K562 (cell line): ENCODE data around the gene AIG1. TPM values are rescaled to one million over a fixed set of nuclear protein-coding genes. Genes with fewer than 3 reads are reported as not detected.
A peak's percentile ranks its signal among the peaks of the same experiment; 100 is the strongest.

Experiments used
- CHD2 ChIP-seq: IDR thresholded peaks from 2 replicates; pipeline ENCODE4 v1.6.1; 2011; ENCODE audit warnings: low read depth, low read length
- CTBP1 ChIP-seq: fragments of 450-650 bp; IDR thresholded peaks from 2 replicates; pipeline ENCODE4 v1.6.1; 2016; ENCODE audit warnings: borderline replicate concordance
- ELF4 ChIP-seq: fragments of 450-650 bp; formaldehyde crosslinking; IDR thresholded peaks from 2 replicates; pipeline ENCODE4 v1.4.0; 2022; ENCODE audit warnings: missing genetic modification characterization
- GABPB1 ChIP-seq: sonication (generic); formaldehyde crosslinking; IDR thresholded peaks from 2 replicates; pipeline ENCODE4 v1.8.0; 2022; ENCODE audit warnings: mild to moderate bottlenecking, missing genetic modification reagents
- HDAC1 ChIP-seq, 2 experiments: fragments of 450-650 bp; IDR thresholded peaks; 2 replicates each; pipeline ENCODE4 v1.6.1; 2016 to 2017; ENCODE audit warnings: inconsistent platforms in 1 of 2, mild to moderate bottlenecking in 1 of 2, moderate library complexity in 1 of 2
- HEY1 ChIP-seq: fragments of 250-450 bp; sonication (Bioruptor Pico); IDR thresholded peaks from 2 replicates; pipeline ENCODE4 v1.5.0; 2020; ENCODE audit warnings: mild to moderate bottlenecking, moderate library complexity, borderline replicate concordance
- MXI1 ChIP-seq: IDR thresholded peaks from 2 replicates; pipeline ENCODE4 v1.6.1; 2011; ENCODE audit warnings: low read depth, mild to moderate bottlenecking, improper control_type of control experiment, low read length
- NKRF ChIP-seq: fragments of 450-650 bp; IDR thresholded peaks from 2 replicates; pipeline ENCODE4 v1.6.1; 2016; ENCODE audit warnings: borderline replicate concordance
- NUFIP1 ChIP-seq: fragments of 450-650 bp; IDR thresholded peaks from 2 replicates; pipeline ENCODE4 v1.6.1; 2018; ENCODE audit not compliant: partially characterized antibody
- SNRNP70 ChIP-seq: fragments of 200-400 bp; formaldehyde crosslinking; optimal IDR thresholded peaks from 2 replicates; pipeline ENCODE3; 2017; ENCODE audit warnings: low read depth, low read length
- STAT6 ChIP-seq: sonication (generic); formaldehyde crosslinking; IDR thresholded peaks from 2 replicates; pipeline ENCODE4 v1.8.1; 2023; ENCODE audit warnings: mild to moderate bottlenecking, missing genetic modification reagents
- TRIM24 ChIP-seq, 2 experiments: fragments of 450-650 bp; IDR thresholded peaks; 2 replicates each; pipeline ENCODE4 v1.6.1; 2016
- ZC3H8 ChIP-seq: fragments of 450-650 bp; IDR thresholded peaks from 2 replicates; pipeline ENCODE4 v1.6.1; 2017
- ZFX ChIP-seq: sonication (generic); formaldehyde crosslinking; IDR thresholded peaks from 2 replicates; pipeline ENCODE4 v1.8.0; 2022; ENCODE audit warnings: mild to moderate bottlenecking, missing genetic modification reagents, moderate library complexity
- ZNF277 ChIP-seq: fragments of 250-450 bp; sonication (Bioruptor Pico); IDR thresholded peaks from 2 replicates; pipeline ENCODE4 v1.8.0; 2022; ENCODE audit warnings: inconsistent platforms, mild to moderate bottlenecking, moderate library complexity, borderline replicate concordance
- ZNF316 ChIP-seq: fragments of 450-650 bp; IDR thresholded peaks from 2 replicates; pipeline ENCODE4 v1.6.1; 2016
- ZNF354B ChIP-seq: fragments of 250-450 bp; sonication (Bioruptor Pico); IDR thresholded peaks from 2 replicates; pipeline ENCODE4 v1.4.0; 2020
- ZNF445 ChIP-seq: fragments of 250-450 bp; sonication (Bioruptor Pico); IDR thresholded peaks from 2 replicates; pipeline ENCODE4 v1.4.0; 2020; ENCODE audit warnings: low read depth, mild to moderate bottlenecking, moderate library complexity
- ZNF551 ChIP-seq: fragments of 250-450 bp; sonication (Bioruptor Pico); IDR thresholded peaks from 2 replicates; pipeline ENCODE4 v1.5.0; 2021; ENCODE audit warnings: mild to moderate bottlenecking, moderate library complexity
- polyA plus RNA-seq, 8 experiments: library from polyadenylated mRNA; depleted of rRNA in 4 of 8; stranded (reverse) in 5 of 8; unstranded in 3 of 8; fragments of >200 nt; fragmentation: Nextera tagmentation in 2 of 8; fragmentation: Illumina TruSeq in 1 of 8; extraction: Ambion mirVana in 2 of 8; extraction: Trizol in 1 of 8; gene quantifications; 2 replicates each; pipeline versions ENCODE4 v1.2.1 to v1.2.3, GENCODE V29; 2011 to 2014; ENCODE audit warnings: inconsistent platforms in 1 of 8, missing spikeins in 1 of 8
- total RNA-seq, 7 experiments: library from RNA; depleted of rRNA in 6 of 7; stranded (reverse); fragments of >200 nt in 6 of 7; fragmentation: Illumina TruSeq in 2 of 7; extraction: Trizol in 2 of 7; gene quantifications; 2 replicates each; pipeline versions ENCODE4 v1.2.1 to v1.2.3, GENCODE V29; 2011 to 2021; ENCODE audit warnings: low replicate concordance in 1 of 7
- TF ChIP-seq, protein P1 (sequence below): fragments of 450-650 bp; IDR thresholded peaks from 2 replicates; pipeline ENCODE4 v1.6.1; 2017; ENCODE audit warnings: mild to moderate bottlenecking, moderate library complexity
- TF ChIP-seq, protein P2 (sequence below): fragments of 250-450 bp; sonication (Bioruptor Pico); IDR thresholded peaks from 2 replicates; pipeline ENCODE4 v1.5.0; 2020; ENCODE audit warnings: mild to moderate bottlenecking

Gene AIG1
- total and polyA plus RNA-seq, 9 of the 15 experiments (the other 6 are each of a cell fraction or from before 2014, with no cell fraction given): 74.8 to 333 (median 127) TPM

DNA sequence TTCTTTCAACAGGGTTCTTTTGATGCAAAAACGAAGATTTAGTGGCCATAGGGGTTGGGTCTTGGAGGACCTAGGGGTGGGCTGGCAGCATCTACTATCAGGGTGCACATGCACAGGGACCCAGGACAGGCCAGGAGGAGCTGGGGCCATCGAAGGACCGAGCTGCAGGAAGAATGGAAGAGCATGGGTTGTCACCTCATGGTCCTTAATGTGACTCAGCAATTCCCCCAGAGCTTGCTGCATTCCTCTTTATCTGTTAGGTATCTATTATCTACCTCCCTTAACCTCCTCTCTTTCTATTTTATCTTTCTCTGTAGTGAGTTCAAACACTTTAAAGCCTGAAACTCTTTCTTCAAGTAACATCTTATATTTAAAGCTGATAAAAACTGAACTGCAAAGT, 167.0 kb downstream of the AIG1 start (continued):
- TF ChIP-seq HEY1 (CRISPR knock-in tag): no peak
- 0 out of 4 replicates have a peak, but pooled peaks of 1 of the 2 experiments have one; percentile 20 for TF ChIP-seq HDAC1 (IDR thresholded peaks at IDR 0.05)
- TF ChIP-seq GABPB1: no peak
- peak; percentile 92 for TF ChIP-seq ZNF316
- no peak for TF ChIP-seq SNRNP70
- TF ChIP-seq ZNF445 (CRISPR knock-in tag): no peak
- no peak for TF ChIP-seq ZC3H8
- TF ChIP-seq ZFX: no peak
- TF ChIP-seq, protein P1, sequence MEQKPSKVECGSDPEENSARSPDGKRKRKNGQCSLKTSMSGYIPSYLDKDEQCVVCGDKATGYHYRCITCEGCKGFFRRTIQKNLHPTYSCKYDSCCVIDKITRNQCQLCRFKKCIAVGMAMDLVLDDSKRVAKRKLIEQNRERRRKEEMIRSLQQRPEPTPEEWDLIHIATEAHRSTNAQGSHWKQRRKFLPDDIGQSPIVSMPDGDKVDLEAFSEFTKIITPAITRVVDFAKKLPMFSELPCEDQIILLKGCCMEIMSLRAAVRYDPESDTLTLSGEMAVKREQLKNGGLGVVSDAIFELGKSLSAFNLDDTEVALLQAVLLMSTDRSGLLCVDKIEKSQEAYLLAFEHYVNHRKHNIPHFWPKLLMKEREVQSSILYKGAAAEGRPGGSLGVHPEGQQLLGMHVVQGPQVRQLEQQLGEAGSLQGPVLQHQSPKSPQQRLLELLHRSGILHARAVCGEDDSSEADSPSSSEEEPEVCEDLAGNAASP: no peak
- TF ChIP-seq MXI1: no peak
- TF ChIP-seq NKRF: no peak
- no peak for TF ChIP-seq STAT6
- no peak for TF ChIP-seq ELF4 (CRISPR knock-in tag)
- TF ChIP-seq ZNF277: no peak
- no peak for TF ChIP-seq ZNF354B (CRISPR knock-in tag)
- TF ChIP-seq TRIM24 (IDR thresholded peaks at IDR 0.05): no peak
- TF ChIP-seq NUFIP1: no peak
- no peak for TF ChIP-seq ZNF551
- TF ChIP-seq CHD2: no peak
- peak; percentile 59; the same call in 1 of the 2 replicates for TF ChIP-seq CTBP1
- TF ChIP-seq, protein P2, sequence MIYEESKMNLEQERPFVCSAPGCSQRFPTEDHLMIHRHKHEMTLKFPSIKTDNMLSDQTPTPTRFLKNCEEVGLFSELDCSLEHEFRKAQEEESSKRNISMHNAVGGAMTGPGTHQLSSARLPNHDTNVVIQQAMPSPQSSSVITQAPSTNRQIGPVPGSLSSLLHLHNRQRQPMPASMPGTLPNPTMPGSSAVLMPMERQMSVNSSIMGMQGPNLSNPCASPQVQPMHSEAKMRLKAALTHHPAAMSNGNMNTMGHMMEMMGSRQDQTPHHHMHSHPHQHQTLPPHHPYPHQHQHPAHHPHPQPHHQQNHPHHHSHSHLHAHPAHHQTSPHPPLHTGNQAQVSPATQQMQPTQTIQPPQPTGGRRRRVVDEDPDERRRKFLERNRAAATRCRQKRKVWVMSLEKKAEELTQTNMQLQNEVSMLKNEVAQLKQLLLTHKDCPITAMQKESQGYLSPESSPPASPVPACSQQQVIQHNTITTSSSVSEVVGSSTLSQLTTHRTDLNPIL (CRISPR knock-in tag): no peak
